SK-N-SH treated with all-trans-retinoic acid at 6 μM for 48 hours (cell line): ENCODE results near the gene PRRT1.

Source experiments
- ARNTL ChIP-seq: fragments of 450-650 bp; formaldehyde crosslinking; IDR thresholded peaks from 2 replicates; pipeline ENCODE4 v1.5.0; 2020; ENCODE audit warnings: low read depth, mild to moderate bottlenecking, moderate library complexity, borderline replicate concordance
- CREB5 ChIP-seq: fragments of 250-450 bp; sonication (Bioruptor Pico); IDR thresholded peaks from 2 replicates; pipeline ENCODE4 v1.5.1; 2020; ENCODE audit warnings: low read depth, mild to moderate bottlenecking, moderate library complexity
- CSDC2 ChIP-seq: fragments of 250-450 bp; sonication (Bioruptor Pico); IDR thresholded peaks from 2 replicates; pipeline ENCODE4 v1.5.0; 2020; ENCODE audit warnings: mild to moderate bottlenecking, moderate library complexity
- CSRNP3 ChIP-seq: fragments of 250-450 bp; sonication (Bioruptor Pico); IDR thresholded peaks from 2 replicates; pipeline ENCODE4 v1.5.1; 2021; ENCODE audit warnings: mild to moderate bottlenecking, moderate library complexity
- ESRRG ChIP-seq: fragments of 250-450 bp; sonication (Bioruptor Pico); IDR thresholded peaks from 2 replicates; pipeline ENCODE4 v1.6.1; 2021; ENCODE audit warnings: mild to moderate bottlenecking
- GLIS3 ChIP-seq: fragments of 250-450 bp; sonication (Bioruptor Pico); IDR thresholded peaks from 2 replicates; pipeline ENCODE4 v1.5.0; 2020; ENCODE audit warnings: mild to moderate bottlenecking, moderate library complexity
- PATZ1 ChIP-seq: fragments of 250-450 bp; sonication (Bioruptor Pico); IDR thresholded peaks from 2 replicates; pipeline ENCODE4 v1.8.0; 2020; ENCODE audit warnings: mild to moderate bottlenecking, moderate library complexity, borderline replicate concordance
- PPARA ChIP-seq: fragments of 250-450 bp; sonication (Bioruptor Pico); IDR thresholded peaks from 2 replicates; pipeline ENCODE4 v1.5.0; 2020; ENCODE audit warnings: mild to moderate bottlenecking, borderline replicate concordance
- TOX ChIP-seq: fragments of 250-450 bp; sonication (Bioruptor Pico); IDR thresholded peaks from 2 replicates; pipeline ENCODE4 v1.8.0; 2021; ENCODE audit warnings: mild to moderate bottlenecking, moderate library complexity, borderline replicate concordance
- ZC3H10 ChIP-seq: fragments of 250-450 bp; sonication (Bioruptor Pico); IDR thresholded peaks from 2 replicates; pipeline ENCODE4 v1.5.1; 2021; ENCODE audit warnings: mild to moderate bottlenecking, moderate library complexity
- ZFP3 ChIP-seq: fragments of 250-450 bp; sonication (Bioruptor Pico); IDR thresholded peaks from 2 replicates; pipeline ENCODE4 v1.5.0; 2020; ENCODE audit warnings: mild to moderate bottlenecking, moderate library complexity
- ZFP30 ChIP-seq: fragments of 450-650 bp; formaldehyde crosslinking; IDR thresholded peaks from 2 replicates; pipeline ENCODE4 v1.5.0; 2022; ENCODE audit warnings: mild to moderate bottlenecking, moderate library complexity
- ZNF565 ChIP-seq: fragments of 450-650 bp; formaldehyde crosslinking; conservative IDR thresholded peaks from 2 replicates; pipeline ENCODE4 v1.5.0; 2020; ENCODE audit warnings: low read depth, mild to moderate bottlenecking, moderate library complexity
- ZNF70 ChIP-seq: fragments of 450-650 bp; formaldehyde crosslinking; IDR thresholded peaks from 2 replicates; pipeline ENCODE4 v1.5.0; 2020; ENCODE audit warnings: mild to moderate bottlenecking, moderate library complexity

- TF ChIP-seq PATZ1, result no peak
- TF ChIP-seq ZNF565 (CRISPR knock-in tag), result no peak
- TF ChIP-seq CSDC2, result no peak
- no peak for TF ChIP-seq GLIS3
- TF ChIP-seq ZFP30, result no peak
- no peak for TF ChIP-seq ZNF70 (CRISPR knock-in tag)
- TF ChIP-seq PPARA, result no peak
- TF ChIP-seq ZFP3, result no peak
- no peak for TF ChIP-seq TOX
- TF ChIP-seq CREB5 (CRISPR knock-in tag), result no peak
- no peak for TF ChIP-seq ARNTL
- TF ChIP-seq ZC3H10 (CRISPR knock-in tag), result no peak
- no peak for TF ChIP-seq CSRNP3 (CRISPR knock-in tag)
- TF ChIP-seq ESRRG (CRISPR knock-in tag), result no peak
These were observed 2.5 kb downstream of the PRRT1 start for GRCh38 chr6:32149092-32149755.
